Putamen (tissue), 1 donor: ENCODE measurements around the gene AK3.
A peak's percentile ranks its signal among the peaks of the same experiment; 100 is the strongest.
"Not testable (repeated sequence)": the region's sequence is repeated elsewhere in the genome, so short reads cannot be mapped to it uniquely, and the experiment has no call there.

Experiments used
- DNase-seq: peaks from one replicate; pipeline ENCODE4 v3.0.0-alpha.2; 2016; ENCODE audit warnings: low spot score

The AK3 gene

DNA sequence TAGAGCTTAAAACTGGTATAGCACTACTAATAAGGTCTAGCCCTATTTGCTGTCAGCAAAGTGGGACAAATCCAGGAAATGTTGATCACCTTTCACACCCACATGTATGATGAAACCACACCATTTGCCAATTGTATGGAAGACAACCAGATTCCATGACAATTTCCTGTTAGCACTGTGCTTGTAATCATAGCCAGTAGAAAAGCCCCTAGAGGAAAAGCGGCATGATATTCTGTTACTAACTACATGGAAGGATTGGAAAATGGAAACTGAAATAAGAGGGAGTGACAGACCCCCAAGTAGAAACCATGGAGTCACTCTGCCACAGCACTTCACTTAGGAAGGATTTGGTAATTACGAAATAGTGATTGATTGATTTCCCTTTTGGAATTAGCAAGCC is 75.6 kb downstream of the AK3 start:
- peak; percentile 18 for DNase-seq

- no peak for DNase-seq
These were observed 77.0 kb downstream of the AK3 start for GRCh38 chr9:4663956-4664355.

DNA sequence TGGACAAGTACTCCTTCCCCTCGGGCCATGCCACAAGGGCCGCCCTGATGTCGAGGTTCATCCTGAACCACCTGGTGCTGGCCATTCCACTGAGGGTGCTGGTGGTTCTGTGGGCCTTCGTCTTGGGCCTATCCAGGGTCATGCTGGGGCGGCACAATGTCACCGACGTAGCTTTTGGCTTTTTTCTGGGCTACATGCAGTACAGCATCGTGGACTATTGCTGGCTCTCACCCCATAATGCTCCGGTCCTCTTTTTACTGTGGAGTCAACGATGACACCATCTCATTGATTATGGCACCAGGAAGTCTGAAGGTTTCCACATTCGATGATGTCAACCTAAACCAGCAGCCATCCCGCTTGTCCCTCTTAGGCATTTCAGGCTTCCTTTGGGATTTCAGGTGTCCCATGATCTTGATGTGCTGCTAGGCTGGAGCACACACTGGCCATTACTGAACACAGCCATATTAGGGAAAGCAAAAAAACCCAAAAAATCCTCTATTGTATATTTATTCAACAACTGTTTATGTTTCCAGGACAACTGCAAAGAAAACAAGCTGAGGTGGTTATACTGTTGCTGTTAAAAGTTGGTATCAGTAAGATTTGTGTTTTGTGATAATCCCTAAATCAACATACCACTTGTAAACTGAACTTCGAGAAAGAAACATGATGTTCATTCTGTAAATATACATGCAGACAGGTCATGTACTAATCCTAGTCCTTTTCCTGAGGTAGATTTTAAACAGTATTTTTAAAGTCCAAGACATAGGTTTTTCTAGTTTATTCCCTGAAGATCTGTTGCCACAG is 77.8 kb downstream of the AK3 start:
- no peak for DNase-seq

DNA sequence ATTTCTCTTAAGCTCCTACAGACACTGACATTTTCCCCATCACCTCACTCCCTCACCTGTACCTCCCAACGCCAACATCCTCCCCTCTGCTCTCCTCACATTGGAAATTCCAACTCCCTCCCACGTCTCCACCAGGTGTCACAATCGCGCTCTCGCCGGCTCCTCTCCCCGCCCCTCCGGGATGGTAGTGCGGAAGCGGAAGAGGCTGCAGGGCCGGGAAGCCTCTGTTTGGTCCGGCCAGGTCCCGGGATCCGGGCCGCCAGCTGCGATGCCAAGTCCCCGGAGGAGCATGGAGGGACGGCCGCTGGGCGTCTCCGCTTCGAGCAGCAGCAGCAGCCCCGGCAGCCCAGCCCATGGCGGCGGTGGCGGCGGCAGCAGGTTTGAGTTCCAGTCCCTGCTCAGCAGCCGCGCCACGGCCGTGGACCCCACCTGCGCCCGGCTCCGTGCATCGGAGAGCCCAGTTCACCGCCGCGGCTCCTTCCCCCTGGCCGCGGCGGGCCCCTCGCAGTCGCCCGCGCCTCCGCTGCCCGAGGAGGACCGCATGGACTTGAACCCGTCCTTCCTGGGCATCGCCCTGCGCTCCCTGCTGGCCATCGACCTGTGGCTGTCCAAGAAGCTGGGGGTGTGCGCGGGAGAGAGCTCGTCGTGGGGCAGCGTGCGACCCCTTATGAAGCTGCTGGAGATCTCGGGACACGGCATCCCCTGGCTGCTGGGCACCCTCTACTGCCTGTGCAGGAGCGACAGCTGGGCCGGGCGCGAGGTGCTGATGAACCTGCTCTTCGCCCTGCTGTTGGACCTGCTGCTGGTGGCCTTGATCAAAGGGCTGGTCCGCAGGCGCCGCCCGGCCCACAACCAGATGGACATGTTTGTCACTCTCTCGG is 78.7 kb downstream of the AK3 start, which contains the start of gene PLPP6:
Gene PLPP6, plus strand, starts transcription at position 187 of the 881 bp plus-strand sequence. Its CDS starts 82 bp downstream, at position 269.
- DNase-seq, result peak; percentile 87

DNA sequence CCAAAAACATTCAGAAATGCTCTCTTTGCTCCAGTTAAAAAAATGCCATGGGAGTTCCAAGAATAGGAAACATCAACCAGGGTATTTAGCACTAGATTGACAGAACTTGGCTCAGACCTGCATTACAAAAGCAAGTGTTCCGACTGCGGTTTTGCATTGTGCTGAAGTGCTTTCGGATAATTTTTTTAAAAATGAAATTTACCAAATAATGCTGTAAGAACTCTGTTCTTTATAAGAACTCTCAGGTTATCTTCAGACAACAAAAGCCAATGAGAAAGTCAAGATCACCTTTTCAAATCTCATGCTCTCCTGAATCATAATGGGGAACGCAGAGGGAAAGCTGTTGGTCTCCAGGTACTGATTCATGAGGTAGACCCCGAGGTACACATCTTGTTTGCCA is 79.4 kb downstream of the AK3 start:
- no peak for DNase-seq

GRCh38 chr9:4661165-4661564 is 79.8 kb downstream of the AK3 start:
- DNase-seq, result no peak

DNA sequence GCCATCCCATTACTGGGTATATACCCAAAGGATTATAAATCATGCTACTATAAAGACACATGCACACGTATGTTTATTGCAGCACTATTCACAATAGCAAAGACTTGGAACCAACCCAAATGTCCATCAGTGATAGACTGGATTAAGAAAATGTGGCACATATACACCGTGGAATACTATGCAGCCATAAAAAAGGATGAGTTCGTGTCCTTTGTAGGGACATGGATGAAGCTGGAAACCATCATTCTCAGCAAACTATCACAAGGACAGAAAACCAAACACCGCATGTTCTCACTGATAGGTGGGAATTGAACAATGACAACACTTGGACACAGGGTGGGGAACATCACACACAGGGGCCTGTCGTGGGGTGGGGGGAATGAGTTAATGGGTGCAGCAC is 80.3 kb downstream of the AK3 start:
- not testable (repeated sequence) for DNase-seq
